Aorta (tissue), 5 donors: ENCODE results near the gene SCN3A. TPM values are rescaled to one million over a fixed set of nuclear protein-coding genes. Genes with fewer than 3 reads are reported as not detected.

Source experiments
- ATAC-seq: fragments of 200-7000 bp; cut with Tn5 transposase; one replicate; pipeline ENCODE4 v1.9.1; 2022; ENCODE audit warnings: moderate library complexity; ENCODE audit not compliant: low FRiP score
- DNase-seq, 2 donors: peaks; one replicate each; pipeline ENCODE4 v3.0.0-alpha.2; 2020
- H3K27ac ChIP-seq, 2 donors: one replicate each; pipeline ENCODE4 v1.5.1; 2013; ENCODE audit warnings: low read length in 2 of 2, mild to moderate bottlenecking in 2 of 2, moderate library complexity in 2 of 2, control low read depth in 1 of 2, inconsistent platforms in 1 of 2, low read depth in 1 of 2
- H3K27me3 ChIP-seq, 2 donors: one replicate each; pipeline ENCODE4 v1.6.1; 2013; ENCODE audit warnings: control low read depth in 1 of 2, low read length in 1 of 2, mild to moderate bottlenecking in 1 of 2, moderate library complexity in 1 of 2; ENCODE audit not compliant: insufficient read depth in 2 of 2, control insufficient read depth in 1 of 2
- H3K36me3 ChIP-seq, 2 donors: one replicate each; pipeline ENCODE4 v1.6.1; 2013; ENCODE audit warnings: control low read depth in 1 of 2, low read length in 1 of 2, mild to moderate bottlenecking in 1 of 2; ENCODE audit not compliant: insufficient read depth in 2 of 2, control insufficient read depth in 1 of 2
- H3K4me1 ChIP-seq, 2 donors: one replicate each; pipeline ENCODE4 v1.6.1; 2013; ENCODE audit warnings: low read length in 2 of 2, control low read depth in 1 of 2, mild to moderate bottlenecking in 1 of 2, moderate library complexity in 1 of 2; ENCODE audit not compliant: insufficient read depth in 2 of 2, control insufficient read depth in 1 of 2
- H3K4me3 ChIP-seq, 2 donors: one replicate each; pipeline ENCODE4 v1.5.1; 2013; ENCODE audit warnings: low read length in 2 of 2, control low read depth in 1 of 2, mild to moderate bottlenecking in 1 of 2
- H3K9me3 ChIP-seq: one replicate; pipeline ENCODE4 v1.6.1; 2013; ENCODE audit warnings: mild to moderate bottlenecking, low read length; ENCODE audit not compliant: control insufficient read depth
- WGBS, 2 donors: extraction: QIAGEN DNeasy Blood & Tissue Kit; methylation state at CpG; one replicate each; pipeline ENCODE4 v1.1.7; 2013; 5-methylcytosine and 5-hydroxymethylcytosine counted together
- intact Hi-C, 2 donors: fragments of 100-400 bp; cut with DNase I; formaldehyde crosslinking; loops; one replicate each; pipeline versions ENCODE4 v1.14.2 to v1.15.0; 2022
- polyA plus RNA-seq, 2 donors: library from polyadenylated mRNA; stranded (reverse); fragments of 200-250 nt; gene quantifications; one replicate each; pipeline ENCODE4 v1.2.3, GENCODE V29; 2013
- total RNA-seq, 2 donors: library from RNA; stranded (reverse); fragmentation: NEBNext Ultra II Directional; extraction: Animal tissue kit (Norgen Biotek cat#: 25700); gene quantifications; one replicate each; pipeline ENCODE4 v1.2.1, GENCODE V29; 2021
- donor health status: healthy with polysubstance abuse.
- donor health status: Bipolar disorder and iron deficiency.
- donor health status: DM: no; HTN: no; CAD: no.
- donor health status: DM: no; HTN: no; CAD: no.
- donor health status: DM: yes; HTN: yes; CAD: no.

The SCN3A gene
- total and polyA plus RNA-seq, 4 donors, result 0.08 to 19.3 (median 1.4) TPM

- WGBS, 2 donors, result 83 to 87% methylated on average over 1 of the region's 1 CpG
- H3K4me1 ChIP-seq, result no peaks in the 10 kb centered on the region
- no peaks in the 10 kb centered on the region for H3K9me3 ChIP-seq
- DNase-seq (no peak), ATAC-seq (no peak)
- no peak overlapping the region for H3K4me3 ChIP-seq
- H3K27me3 ChIP-seq, result no peaks in the 10 kb centered on the region
- no peak overlapping the region for H3K27ac ChIP-seq
- intact Hi-C loops, result no loop called here
- no peaks in the 10 kb centered on the region for H3K36me3 ChIP-seq
Observed at GRCh38 chr2:165173215-165173614, 30.6 kb downstream of the SCN3A start.

DNA sequence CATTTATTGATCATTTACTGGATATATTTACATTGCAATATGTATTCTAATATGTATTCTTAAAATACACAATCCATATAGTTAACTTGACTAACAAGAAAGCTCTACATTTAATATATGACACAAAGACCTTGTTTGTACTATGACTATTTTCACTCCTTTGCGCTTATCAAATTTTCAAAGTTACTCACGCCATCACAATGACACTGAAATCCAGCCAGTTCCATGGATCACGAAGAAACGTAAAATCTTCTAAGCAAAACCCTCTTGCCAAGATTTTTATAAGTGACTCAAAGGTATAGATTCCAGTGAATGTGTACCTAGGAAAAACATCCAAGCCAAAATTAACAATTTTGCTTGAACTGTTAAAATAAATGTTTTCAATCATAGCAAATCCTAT is 39.6 kb downstream of the SCN3A start:
- Histone ChIP-seq H3K4me3 (no peak overlapping the region), H3K27ac (no peak overlapping the region), H3K27me3 (no peaks in the 10 kb centered on the region), H3K4me1 (no peaks in the 10 kb centered on the region), H3K9me3 (no peaks in the 10 kb centered on the region), H3K36me3 (no peaks in the 10 kb centered on the region)
- no peak for ATAC-seq
- WGBS, 2 donors, result 60 to 65% methylated on average over 4 of the region's 4 CpGs
- DNase-seq, result no peak
- intact Hi-C loops, result no loop called here

DNA sequence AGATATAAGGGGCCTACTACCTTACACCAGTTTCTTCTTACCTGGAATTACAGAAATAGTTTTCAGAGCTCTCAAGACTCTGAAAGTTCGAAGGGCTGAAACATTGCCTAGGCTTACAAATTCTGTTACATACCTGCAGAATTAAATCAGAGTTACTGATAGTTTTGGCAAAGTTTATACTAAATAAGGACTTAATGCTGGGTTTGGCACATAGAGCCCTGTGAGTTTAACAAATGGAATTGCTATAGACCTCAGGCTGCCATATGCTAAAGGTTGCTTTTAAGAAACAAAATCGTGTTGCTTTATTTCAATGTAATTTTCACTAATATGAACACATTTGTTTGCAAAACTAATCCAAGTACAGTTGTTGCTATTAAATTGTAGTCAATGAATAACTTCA is 40.1 kb downstream of the SCN3A start:
- ATAC-seq, result no peak
- no peaks in the 10 kb centered on the region for H3K9me3 ChIP-seq
- no peaks in the 10 kb centered on the region for H3K27me3 ChIP-seq
- 74 to 79% methylated on average over 2 of the region's 2 CpGs for WGBS, 2 donors
- DNase-seq, result no peak
- no peaks in the 10 kb centered on the region for H3K4me1 ChIP-seq
- H3K36me3 ChIP-seq, result no peaks in the 10 kb centered on the region
- no peak overlapping the region for H3K27ac ChIP-seq
- H3K4me3 ChIP-seq, result no peak overlapping the region
- intact Hi-C loops, result no loop called here

GRCh38 chr2:165162466-165162865 is 41.4 kb downstream of the SCN3A start:
- Histone ChIP-seq H3K9me3 (no peaks in the 10 kb centered on the region), H3K4me1 (no peaks in the 10 kb centered on the region), H3K27ac (no peak overlapping the region), H3K4me3 (no peak overlapping the region), H3K36me3 (no peaks in the 10 kb centered on the region), H3K27me3 (no peaks in the 10 kb centered on the region)
- 75 to 83% methylated on average over 3 of the region's 3 CpGs for WGBS, 2 donors
- DNase-seq (no peak), ATAC-seq (no peak)
- intact Hi-C loops, result no loop called here

DNA sequence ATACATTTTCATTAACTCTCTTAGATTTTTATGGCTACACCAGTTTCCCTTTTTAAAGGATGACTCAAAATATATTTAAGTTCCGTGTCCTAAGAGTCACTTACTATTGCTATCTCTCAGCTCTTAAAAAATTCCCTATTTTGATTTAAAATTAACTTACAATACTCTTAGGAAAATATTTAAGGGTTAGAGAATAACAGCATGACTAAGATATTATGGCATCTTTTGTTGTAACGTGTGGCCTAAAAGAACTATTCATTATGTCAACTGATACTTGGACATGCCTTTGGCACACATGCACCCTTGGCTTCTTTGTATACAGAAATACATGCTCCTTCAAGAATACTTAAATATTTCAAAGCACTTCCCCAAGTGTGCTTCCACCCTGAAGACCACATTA is 42.3 kb downstream of the SCN3A start:
- intact Hi-C loops, result no loop called here
- ATAC-seq, result no peak

DNA sequence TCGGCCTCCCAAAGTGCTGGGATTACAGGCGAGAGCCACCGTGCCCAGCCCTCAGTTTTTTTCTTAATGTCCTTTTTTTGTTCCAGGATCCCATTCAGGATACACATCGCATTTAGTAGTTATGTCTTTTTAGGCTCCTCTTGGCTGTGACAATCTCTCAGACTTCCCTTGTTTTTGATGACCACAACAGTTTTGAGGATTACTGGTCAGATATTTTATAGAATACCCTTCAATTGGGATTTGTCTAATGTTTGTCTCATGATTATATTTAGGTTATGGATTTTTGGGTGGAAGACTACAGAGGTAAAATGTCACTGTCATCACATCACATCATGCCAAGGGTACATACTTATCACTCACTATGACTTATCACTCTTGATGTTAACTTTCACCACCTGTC is 46.7 kb downstream of the SCN3A start:
- intact Hi-C loops, result no loop called here
- H3K27ac ChIP-seq, result no peak overlapping the region
- DNase-seq, result no peak
- H3K9me3 ChIP-seq, result no peaks in the 10 kb centered on the region
- H3K4me3 ChIP-seq, result no peak overlapping the region
- H3K36me3 ChIP-seq, result no peaks in the 10 kb centered on the region
- ATAC-seq, result no peak
- H3K4me1 ChIP-seq, result no peaks in the 10 kb centered on the region
- no peaks in the 10 kb centered on the region for H3K27me3 ChIP-seq
- WGBS, 2 donors, result 90 to 95% methylated on average over 4 of the region's 4 CpGs

More for the DNA sequence above, 42.3 kb downstream of the SCN3A start:
- Histone ChIP-seq H3K4me3 (no peak overlapping the region), H3K27ac (no peak overlapping the region), H3K4me1 (no peaks in the 10 kb centered on the region), H3K27me3 (no peaks in the 10 kb centered on the region), H3K9me3 (no peaks in the 10 kb centered on the region), H3K36me3 (no peaks in the 10 kb centered on the region)
- WGBS, 2 donors, result 11 to 13% methylated on average over 2 of the region's 2 CpGs
- no peak for DNase-seq

DNA sequence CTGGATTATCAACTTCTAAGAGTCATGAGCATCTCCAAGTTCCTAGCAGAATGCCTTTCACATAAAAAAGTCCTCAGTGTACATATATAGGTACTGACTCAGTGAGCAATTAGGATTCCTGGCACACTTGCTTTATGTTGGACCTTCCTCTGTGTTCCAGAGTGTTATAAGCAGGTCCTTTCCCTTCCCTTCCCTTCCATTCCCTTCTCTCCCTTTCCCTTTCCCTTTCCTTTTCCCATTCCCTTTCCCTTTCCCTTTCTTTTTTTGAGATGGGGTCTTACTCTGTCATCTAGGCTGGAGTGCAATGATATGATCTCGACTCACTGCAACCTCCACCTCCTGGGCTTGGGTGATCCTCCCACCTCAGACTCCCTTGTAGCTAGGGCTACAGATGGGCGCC is 48.7 kb downstream of the SCN3A start:
- intact Hi-C loops, result no loop called here
- Histone ChIP-seq H3K4me1 (no peaks in the 10 kb centered on the region), H3K9me3 (no peaks in the 10 kb centered on the region), H3K27ac (no peak overlapping the region), H3K36me3 (no peaks in the 10 kb centered on the region), H3K27me3 (no peaks in the 10 kb centered on the region), H3K4me3 (no peak overlapping the region)
- ATAC-seq, result no peak
- DNase-seq, result no peak
- WGBS, 2 donors, result 80 to 85% methylated on average over 2 of the region's 2 CpGs

DNA sequence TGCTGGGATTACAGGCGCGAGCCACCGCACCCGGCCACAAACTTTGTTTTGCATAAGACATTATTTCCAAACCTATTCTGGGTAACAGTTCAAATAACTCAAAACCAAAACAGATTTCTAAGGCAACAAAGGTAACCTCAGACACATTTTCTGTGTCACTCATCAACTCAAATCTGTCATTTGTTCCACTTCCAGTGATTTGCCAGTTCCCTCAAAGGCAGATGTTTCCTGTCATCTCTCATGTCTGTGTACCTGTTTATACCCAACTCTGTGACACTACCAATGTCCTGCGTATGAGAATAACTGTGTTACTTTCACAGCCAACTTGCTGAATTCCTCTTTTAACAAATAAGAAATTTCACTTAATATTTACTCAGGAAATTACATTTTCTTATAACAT is 54.4 kb downstream of the SCN3A start:
- Histone ChIP-seq H3K9me3 (no peaks in the 10 kb centered on the region), H3K4me3 (no peak overlapping the region), H3K4me1 (no peaks in the 10 kb centered on the region), H3K36me3 (no peaks in the 10 kb centered on the region), H3K27ac (no peak overlapping the region), H3K27me3 (no peaks in the 10 kb centered on the region)
- intact Hi-C loops, result no loop called here
- WGBS, 2 donors, result 90 to 97% methylated on average over 5 of the region's 5 CpGs
- no peak for DNase-seq
- ATAC-seq, result no peak

DNA sequence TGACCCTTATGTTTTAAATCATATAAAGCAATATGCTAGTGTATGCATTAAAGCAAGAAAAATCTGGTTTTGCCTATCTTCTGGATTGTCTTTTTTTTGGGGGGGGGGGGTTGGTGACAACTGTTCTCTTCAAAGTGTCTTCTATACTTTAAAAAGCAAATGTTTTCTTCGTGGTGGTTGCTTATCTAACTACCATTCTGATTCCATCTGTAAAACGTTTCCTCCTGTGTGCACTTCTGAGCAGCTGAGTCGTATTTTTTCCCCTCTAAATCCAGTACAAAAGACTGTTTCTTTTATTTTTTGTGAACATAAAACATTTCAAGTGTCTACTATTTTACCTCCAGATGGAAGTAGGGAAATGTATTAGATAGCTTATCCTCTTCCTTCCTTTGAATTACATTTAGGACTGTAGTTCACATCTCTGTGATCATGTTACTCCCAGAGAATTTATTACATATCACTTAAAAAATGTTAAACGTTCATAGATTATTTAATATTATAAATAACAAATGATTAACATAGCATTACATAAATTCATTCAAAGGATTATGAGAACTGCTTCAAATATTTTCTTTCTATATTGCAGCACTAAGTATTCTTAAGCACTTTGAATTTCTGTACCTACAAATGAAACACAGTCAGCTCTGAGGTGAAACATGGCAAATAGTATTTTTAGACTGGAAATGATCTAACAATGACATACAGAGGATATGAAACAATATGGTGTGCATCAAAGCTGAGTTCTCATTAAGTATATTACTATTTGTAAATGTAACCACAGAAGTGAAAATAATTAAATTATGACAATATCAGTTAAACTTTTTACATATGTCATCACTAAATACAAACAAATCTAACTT is 56.4 kb downstream of the SCN3A start:
- intact Hi-C loops, result no loop called here
- no peaks in the 10 kb centered on the region for H3K9me3 ChIP-seq
- ATAC-seq, result no peak
- H3K4me3 ChIP-seq, result no peak overlapping the region
- no peak overlapping the region for H3K27ac ChIP-seq
- no peaks in the 10 kb centered on the region for H3K4me1 ChIP-seq
- H3K36me3 ChIP-seq, result no peaks in the 10 kb centered on the region
- no peak for DNase-seq
- 8% methylated on average over 4 of the region's 4 CpGs for WGBS, 2 donors
- H3K27me3 ChIP-seq, result no peaks in the 10 kb centered on the region
